Measurements from ENCODE around the gene CBR4.

- TF ChIP-seq CTCF (conservative IDR thresholded peaks at IDR 0.05; ENCODE audit: low read length) = no peak
- TF ChIP-seq EZH2phosphoT487 (IDR thresholded peaks at IDR 0.05; ENCODE audit: borderline replicate concordance) = no peak
Observed at GRCh38 chr4:169030562-169030982, 20.5 kb upstream of the CBR4 start.

Measured in Loucy (cell line).